LNCaP clone FGC (cell line): Measurements from ENCODE around the gene NUDT9.
"Not testable (repeated sequence)": the region's sequence is repeated elsewhere in the genome, so short reads cannot be mapped to it uniquely, and the experiment has no call there.

Source experiments
- DNase-seq: peaks from one replicate; pipeline ENCODE4 v3.0.0-alpha.2; 2011; ENCODE audit warnings: low read depth
- H3K4me3 ChIP-seq: 2 replicates; pipeline ENCODE4 v1.5.1; 2011; ENCODE audit warnings: mild to moderate bottlenecking, low read depth, low read length, control low read depth
- CTCF ChIP-seq: IDR thresholded peaks from 2 replicates; pipeline ENCODE4 v1.5.1; 2012; ENCODE audit warnings: mild to moderate bottlenecking; ENCODE audit not compliant: control insufficient read depth, insufficient read depth; ENCODE audit errors: extremely low read depth

Gene NUDT9

GRCh38 chr4:87422104-87423052 lies at the start of gene NUDT9:
TSS of gene NUDT9 (plus strand) at chr4:87422573. CDS start at chr4:87422906, 333 bp downstream.
- TF ChIP-seq CTCF: no peak
- H3K4me3 ChIP-seq: peak within 1 kb of the TSS; percentile 86
- DNase-seq: peak; percentile 92

- TF ChIP-seq CTCF: peak; percentile 79
- DNase-seq: peak; percentile 78
These were observed 46.6 kb upstream of the NUDT9 start for GRCh38 chr4:87375719-87376291.

GRCh38 chr4:87377816-87378215 lies 44.6 kb upstream of the NUDT9 start:
- no peak overlapping the region for H3K4me3 ChIP-seq
- no peak for TF ChIP-seq CTCF
- no peak for DNase-seq

More at GRCh38 chr4:87375719-87376291, 46.6 kb upstream of the NUDT9 start:
- no peak overlapping the region for H3K4me3 ChIP-seq

- TF ChIP-seq CTCF: no peak
- DNase-seq: no peak
These were observed 40.3 kb upstream of the NUDT9 start for GRCh38 chr4:87382116-87382515.

GRCh38 chr4:87382931-87383330 lies 39.4 kb upstream of the NUDT9 start:
- TF ChIP-seq CTCF: no peak
- no peak overlapping the region for H3K4me3 ChIP-seq
- DNase-seq: no peak

More at GRCh38 chr4:87382116-87382515, 40.3 kb upstream of the NUDT9 start:
- no peak overlapping the region for H3K4me3 ChIP-seq

GRCh38 chr4:87384466-87385132 lies 37.8 kb upstream of the NUDT9 start:
- not testable (repeated sequence) for H3K4me3 ChIP-seq, DNase-seq

GRCh38 chr4:87387237-87387636 lies 35.1 kb upstream of the NUDT9 start:
- H3K4me3 ChIP-seq: no peak overlapping the region

More at GRCh38 chr4:87387237-87387636, 35.1 kb upstream of the NUDT9 start:
- TF ChIP-seq CTCF: no peak
- DNase-seq: no peak
